ENCODE data around the gene DHRS7. TPM values are rescaled to one million over a fixed set of nuclear protein-coding genes. Genes with fewer than 3 reads are reported as not detected.

The DHRS7 gene
- total and polyA plus RNA-seq, 2 donors (not counting 3 experiments of a cell fraction or from before 2014, with no cell fraction given): 28.6 to 29.3 TPM

DNA sequence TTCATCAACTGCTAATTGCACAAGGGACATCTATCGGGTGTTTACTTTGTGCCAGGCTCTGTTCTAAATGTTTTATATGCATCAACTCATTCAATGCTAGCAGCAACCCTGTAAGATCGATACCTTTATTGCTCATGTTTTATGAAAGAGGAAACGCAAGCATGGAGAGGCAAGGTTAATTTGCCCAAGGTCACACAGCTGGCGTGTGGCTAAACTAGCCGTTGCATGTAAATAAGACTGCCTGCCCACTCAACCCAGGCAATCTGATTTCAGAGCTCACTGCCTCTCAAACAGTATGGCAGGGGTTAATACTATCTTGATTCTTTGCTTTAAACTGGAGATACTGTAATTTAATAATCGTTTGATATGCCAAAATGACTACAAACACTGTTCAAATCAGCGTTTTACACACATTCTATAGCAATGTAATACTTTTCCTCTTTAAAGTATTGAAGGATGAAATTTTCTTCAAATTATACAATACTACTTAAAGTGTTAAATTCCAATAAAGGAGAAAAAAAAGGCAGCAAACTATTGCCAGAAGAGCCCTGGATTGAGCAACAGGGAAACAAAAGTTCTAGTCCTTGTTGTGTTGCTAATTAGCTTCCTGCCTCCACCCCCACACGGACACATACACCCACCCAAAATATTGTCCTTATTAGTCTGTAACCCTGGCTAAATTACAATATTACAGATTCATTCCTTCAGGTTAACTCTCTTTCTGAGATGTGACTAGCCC lies 39.1 kb upstream of the DHRS7 start:
- intact Hi-C loops (cut with micrococcal nuclease): no loop called here
- H3K27ac ChIP-seq (ENCODE audit: insufficient read depth, low read depth, low read length): no peak overlapping the region
- BruUV-seq (replicated peaks): no TSS peak
- H3K4me2 ChIP-seq (ENCODE audit: insufficient read depth, low read length): no peak overlapping the region
- dilution Hi-C loops (cut with MboI; ENCODE audit: extremely low pct_ligation_motif_present, low sequenced_read_pairs): no loop called here
- FAIRE-seq: no peak
- H3K9me1 ChIP-seq (replicated peaks; ENCODE audit: control insufficient read depth, extremely low read depth, insufficient read depth, low read length): no peaks in the 10 kb centered on the region
- H3K27me3 ChIP-seq (ENCODE audit: control insufficient read depth in 2 of 2, insufficient read depth in 2 of 2, low read length in 2 of 2): peaks cover 3 to 6% of the 10 kb centered on the region in 2 experiments
- H3K79me2 ChIP-seq (ENCODE audit: control insufficient read depth, insufficient read depth, low read length): no peaks in the 10 kb centered on the region
- H3K9ac ChIP-seq (replicated peaks; ENCODE audit: extremely low read depth, insufficient read depth, low read length): no peak overlapping the region
- H4K20me1 ChIP-seq (replicated peaks; ENCODE audit: control insufficient read depth, extremely low read depth, insufficient read depth, low read length): no peaks in the 10 kb centered on the region
- ChIA-PET POLR2A (no interaction called here), CTCF (no interaction called here)
- no peak overlapping the region for H3K4me3 ChIP-seq (replicated peaks in 1 of 3; ENCODE audit: insufficient read depth in 1 of 3, low read depth in 1 of 3, low read length in 3 of 3)
- H3K4me1 ChIP-seq (ENCODE audit: control insufficient read depth, extremely low read depth, insufficient read depth, low read length): no peaks in the 10 kb centered on the region
- H3K36me3 ChIP-seq (ENCODE audit: control insufficient read depth in 2 of 2, extremely low read depth in 1 of 2, insufficient read depth in 2 of 2, low read length in 2 of 2): no peaks in the 10 kb centered on the region
- no peak overlapping the region for H2AFZ ChIP-seq (ENCODE audit: low read depth, low read length)
- TF ChIP-seq MYC (IDR thresholded peaks at IDR 0.05; ENCODE audit: low read depth, low read length) (no peak), POLR2A (IDR thresholded peaks at IDR 0.05; ENCODE audit: low read depth, low read length) (no peak), GATA2 (IDR thresholded peaks at IDR 0.05; ENCODE audit: insufficient read depth, insufficient read length, low read depth, low read length) (no peak), EZH2 (IDR thresholded peaks at IDR 0.05; ENCODE audit: borderline replicate concordance, low read depth, low read length, severe bottlenecking) (no peak)
- no peaks in the 10 kb centered on the region for H3K9me3 ChIP-seq (replicated peaks; ENCODE audit: control insufficient read depth, insufficient read depth, low read length)
- DNase-seq (ENCODE audit: low read depth, low spot score): no peak

DNA sequence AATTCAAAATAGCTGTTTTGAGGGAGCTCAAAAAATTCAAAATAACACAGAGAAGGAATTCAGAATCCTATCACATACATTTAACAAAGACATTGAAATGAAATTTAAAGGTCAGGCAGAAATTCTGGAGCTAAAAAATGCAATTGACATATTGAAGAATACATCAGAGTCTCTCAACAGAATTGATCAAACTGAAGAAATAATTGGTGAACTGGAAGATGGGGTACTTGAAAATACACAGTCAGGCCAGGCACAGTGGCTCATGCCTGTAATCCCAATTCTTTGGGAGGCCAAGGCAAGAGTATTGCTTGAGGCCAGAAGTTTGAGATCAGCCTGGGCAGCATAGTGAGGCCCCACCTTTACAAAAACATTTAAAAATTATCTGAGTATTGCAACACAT lies 34.1 kb upstream of the DHRS7 start:
- H2AFZ ChIP-seq (ENCODE audit: low read depth, low read length): no peak overlapping the region

More for the DNA sequence above, 34.1 kb upstream of the DHRS7 start:
- H3K27me3 ChIP-seq (ENCODE audit: control insufficient read depth in 2 of 2, insufficient read depth in 2 of 2, low read length in 2 of 2): peaks cover 0 to 6% of the 10 kb centered on the region in 2 experiments
- no peaks in the 10 kb centered on the region for H3K4me1 ChIP-seq (ENCODE audit: control insufficient read depth, extremely low read depth, insufficient read depth, low read length)
- no peak overlapping the region for H3K27ac ChIP-seq (ENCODE audit: insufficient read depth, low read depth, low read length)
- ChIA-PET CTCF (interaction anchor here (1.4 kb wide), 1 partner anchor 15 kb away, joined by 5 read pairs; no protein-coding TSS in a partner anchor), POLR2A (no interaction called here)
- FAIRE-seq (peak; percentile 40), DNase-seq (ENCODE audit: low read depth, low spot score) (no peak)
- H3K9me3 ChIP-seq (replicated peaks; ENCODE audit: control insufficient read depth, insufficient read depth, low read length): no peaks in the 10 kb centered on the region
- TF ChIP-seq FOS (IDR thresholded peaks at IDR 0.05; ENCODE audit: borderline replicate concordance, insufficient read depth, low read length) (no peak), POLR2AphosphoS5 (IDR thresholded peaks at IDR 0.05; ENCODE audit: insufficient read depth, low read depth, low read length) (no peak), GATA2 (IDR thresholded peaks at IDR 0.05; ENCODE audit: insufficient read depth, insufficient read length, low read depth, low read length) (no peak), POLR2A (IDR thresholded peaks at IDR 0.05; ENCODE audit: low read depth, low read length) (no peak), MYC (IDR thresholded peaks at IDR 0.05; ENCODE audit: low read depth, low read length) (no peak), EZH2 (IDR thresholded peaks at IDR 0.05; ENCODE audit: borderline replicate concordance, low read depth, low read length, severe bottlenecking) (no peak), JUN (IDR thresholded peaks at IDR 0.05; ENCODE audit: borderline replicate concordance, insufficient read depth, insufficient read length, low read depth) (no peak)
- TF ChIP-seq, protein P1, sequence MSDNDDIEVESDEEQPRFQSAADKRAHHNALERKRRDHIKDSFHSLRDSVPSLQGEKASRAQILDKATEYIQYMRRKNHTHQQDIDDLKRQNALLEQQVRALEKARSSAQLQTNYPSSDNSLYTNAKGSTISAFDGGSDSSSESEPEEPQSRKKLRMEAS (IDR thresholded peaks at IDR 0.05; ENCODE audit: insufficient read depth, insufficient read length): no peak
- TF ChIP-seq, protein P2, sequence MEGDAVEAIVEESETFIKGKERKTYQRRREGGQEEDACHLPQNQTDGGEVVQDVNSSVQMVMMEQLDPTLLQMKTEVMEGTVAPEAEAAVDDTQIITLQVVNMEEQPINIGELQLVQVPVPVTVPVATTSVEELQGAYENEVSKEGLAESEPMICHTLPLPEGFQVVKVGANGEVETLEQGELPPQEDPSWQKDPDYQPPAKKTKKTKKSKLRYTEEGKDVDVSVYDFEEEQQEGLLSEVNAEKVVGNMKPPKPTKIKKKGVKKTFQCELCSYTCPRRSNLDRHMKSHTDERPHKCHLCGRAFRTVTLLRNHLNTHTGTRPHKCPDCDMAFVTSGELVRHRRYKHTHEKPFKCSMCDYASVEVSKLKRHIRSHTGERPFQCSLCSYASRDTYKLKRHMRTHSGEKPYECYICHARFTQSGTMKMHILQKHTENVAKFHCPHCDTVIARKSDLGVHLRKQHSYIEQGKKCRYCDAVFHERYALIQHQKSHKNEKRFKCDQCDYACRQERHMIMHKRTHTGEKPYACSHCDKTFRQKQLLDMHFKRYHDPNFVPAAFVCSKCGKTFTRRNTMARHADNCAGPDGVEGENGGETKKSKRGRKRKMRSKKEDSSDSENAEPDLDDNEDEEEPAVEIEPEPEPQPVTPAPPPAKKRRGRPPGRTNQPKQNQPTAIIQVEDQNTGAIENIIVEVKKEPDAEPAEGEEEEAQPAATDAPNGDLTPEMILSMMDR (IDR thresholded peaks at IDR 0.05; ENCODE audit: extremely low read depth in 1 of 2, insufficient read depth in 1 of 2, low read depth in 1 of 2, low read length in 2 of 2): no peak
- BruUV-seq (replicated peaks): no TSS peak
- no peak overlapping the region for H3K4me3 ChIP-seq (replicated peaks in 1 of 3; ENCODE audit: insufficient read depth in 1 of 3, low read depth in 1 of 3, low read length in 3 of 3)
- no peaks in the 10 kb centered on the region for H4K20me1 ChIP-seq (replicated peaks; ENCODE audit: control insufficient read depth, extremely low read depth, insufficient read depth, low read length)
- no peak overlapping the region for H3K9ac ChIP-seq (replicated peaks; ENCODE audit: extremely low read depth, insufficient read depth, low read length)
- intact Hi-C loops (cut with micrococcal nuclease): no loop called here
- no peaks in the 10 kb centered on the region for H3K9me1 ChIP-seq (replicated peaks; ENCODE audit: control insufficient read depth, extremely low read depth, insufficient read depth, low read length)
- dilution Hi-C loops (cut with MboI; ENCODE audit: extremely low pct_ligation_motif_present, low sequenced_read_pairs): no loop called here
- no peak overlapping the region for H3K4me2 ChIP-seq (ENCODE audit: insufficient read depth, low read length)
- H3K79me2 ChIP-seq (ENCODE audit: control insufficient read depth, insufficient read depth, low read length): no peaks in the 10 kb centered on the region
- H3K36me3 ChIP-seq (ENCODE audit: control insufficient read depth in 2 of 2, extremely low read depth in 1 of 2, insufficient read depth in 2 of 2, low read length in 2 of 2): no peaks in the 10 kb centered on the region
